Mammary epithelial cell (primary cell): ENCODE data around the gene BCAS3.

ENCODE experiments used
- EZH2 ChIP-seq: IDR thresholded peaks from 2 replicates; pipeline ENCODE4 v1.6.1; 2012; ENCODE audit warnings: low read length, inconsistent platforms, borderline replicate concordance
- TF ChIP-seq, protein P1 (sequence below), 2 donors: IDR thresholded peaks in 1 of 2; conservative IDR thresholded peaks in 1 of 2; 2 replicates each; pipeline ENCODE4 v1.5.1; 2011 to 2012; ENCODE audit warnings: inconsistent platforms in 2 of 2, low read length in 2 of 2, mild to moderate bottlenecking in 2 of 2, control low read depth in 1 of 2, low read depth in 1 of 2; ENCODE audit not compliant: insufficient read depth in 1 of 2; ENCODE audit errors: extremely low read depth in 1 of 2

GRCh38 chr17:61412860-61413660, 735.4 kb downstream of the BCAS3 start:
- TF ChIP-seq, protein P1, sequence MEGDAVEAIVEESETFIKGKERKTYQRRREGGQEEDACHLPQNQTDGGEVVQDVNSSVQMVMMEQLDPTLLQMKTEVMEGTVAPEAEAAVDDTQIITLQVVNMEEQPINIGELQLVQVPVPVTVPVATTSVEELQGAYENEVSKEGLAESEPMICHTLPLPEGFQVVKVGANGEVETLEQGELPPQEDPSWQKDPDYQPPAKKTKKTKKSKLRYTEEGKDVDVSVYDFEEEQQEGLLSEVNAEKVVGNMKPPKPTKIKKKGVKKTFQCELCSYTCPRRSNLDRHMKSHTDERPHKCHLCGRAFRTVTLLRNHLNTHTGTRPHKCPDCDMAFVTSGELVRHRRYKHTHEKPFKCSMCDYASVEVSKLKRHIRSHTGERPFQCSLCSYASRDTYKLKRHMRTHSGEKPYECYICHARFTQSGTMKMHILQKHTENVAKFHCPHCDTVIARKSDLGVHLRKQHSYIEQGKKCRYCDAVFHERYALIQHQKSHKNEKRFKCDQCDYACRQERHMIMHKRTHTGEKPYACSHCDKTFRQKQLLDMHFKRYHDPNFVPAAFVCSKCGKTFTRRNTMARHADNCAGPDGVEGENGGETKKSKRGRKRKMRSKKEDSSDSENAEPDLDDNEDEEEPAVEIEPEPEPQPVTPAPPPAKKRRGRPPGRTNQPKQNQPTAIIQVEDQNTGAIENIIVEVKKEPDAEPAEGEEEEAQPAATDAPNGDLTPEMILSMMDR (conservative IDR thresholded peaks at IDR 0.05 in 1 of 2, IDR thresholded peaks at IDR 0.05 in 1 of 2; ENCODE audit: extremely low read depth in 1 of 2, insufficient read depth in 1 of 2, low read depth in 1 of 2, low read length in 2 of 2): no peak
- no peak for TF ChIP-seq EZH2
